CD4-positive, alpha-beta memory T cell (primary cell): ENCODE measurements around the gene VGLL1. TPM values are rescaled to one million over a fixed set of nuclear protein-coding genes. Genes with fewer than 3 reads are reported as not detected.
A peak's percentile ranks its signal among the peaks of the same experiment; 100 is the strongest.

Experiments
- CTCF ChIA-PET: fragments of 350-600 bp; sonication (Branson Sonifier 250); formaldehyde crosslinking; loops from one replicate; lab custom pipeline; 2021; ENCODE audit warnings: inconsistent platforms; ENCODE audit not compliant: partially characterized antibody; lab: Charles Lee
- POLR2A ChIA-PET: fragments of 350-600 bp; sonication (Branson Sonifier 250); formaldehyde crosslinking; loops from one replicate; lab custom pipeline; 2021; ENCODE audit not compliant: partially characterized antibody; lab: Charles Lee
- DNase-seq, 5 donors: peaks; one replicate each; pipeline versions ENCODE4 v3.0.0 to v3.0.0-alpha.2; 2020 to 2022; ENCODE audit warnings: mixed read lengths in 1 of 5
- H3K27ac ChIP-seq: one replicate; pipeline ENCODE4 v1.7.0; 2013; ENCODE audit warnings: low read depth, low read length
- H3K27me3 ChIP-seq: 2 replicates; pipeline ENCODE4 v1.7.0; 2013; ENCODE audit warnings: mild to moderate bottlenecking, low read length, moderate library complexity; ENCODE audit not compliant: insufficient read depth
- H3K36me3 ChIP-seq: 2 replicates; pipeline ENCODE4 v1.7.0; 2013; ENCODE audit warnings: mild to moderate bottlenecking, low read length, moderate library complexity; ENCODE audit not compliant: insufficient read depth
- H3K4me1 ChIP-seq: 2 replicates; pipeline ENCODE4 v1.7.0; 2013; ENCODE audit warnings: mild to moderate bottlenecking, low read length, moderate library complexity; ENCODE audit not compliant: insufficient read depth
- H3K4me3 ChIP-seq, 2 donors: one replicate each; pipeline ENCODE4 v1.7.0; 2013; ENCODE audit warnings: low read length in 2 of 2, mild to moderate bottlenecking in 1 of 2
- H3K9me3 ChIP-seq, 2 donors: one replicate each; pipeline ENCODE4 v1.7.0; 2013; ENCODE audit warnings: low read length in 2 of 2, control low read depth in 1 of 2; ENCODE audit not compliant: control insufficient read depth in 1 of 2
- H3K27ac Mint-ChIP-seq, 7 donors: one replicate each; pipeline ENCODE4 v1.8.0; 2020 to 2021; ENCODE audit warnings: mixed read lengths in 7 of 7, mild to moderate bottlenecking in 6 of 7, inconsistent platforms in 3 of 7, moderate library complexity in 3 of 7
- H3K27me3 Mint-ChIP-seq, 2 donors: one replicate each; pipeline ENCODE4 v1.8.0; 2020 to 2021; ENCODE audit warnings: mixed read lengths in 2 of 2
- H3K36me3 Mint-ChIP-seq, 2 donors: one replicate each; pipeline ENCODE4 v1.8.0; 2020 to 2021; ENCODE audit warnings: mixed read lengths in 2 of 2, inconsistent platforms in 1 of 2, mild to moderate bottlenecking in 1 of 2
- H3K4me1 Mint-ChIP-seq, 4 donors: one replicate each; pipeline ENCODE4 v1.8.0; 2020 to 2021; ENCODE audit warnings: mixed read lengths in 4 of 4, mild to moderate bottlenecking in 1 of 4
- H3K4me3 Mint-ChIP-seq, 8 donors: one replicate each; pipeline ENCODE4 v1.8.0; 2020 to 2021; ENCODE audit warnings: mixed read lengths in 8 of 8, mild to moderate bottlenecking in 7 of 8, moderate library complexity in 6 of 8, inconsistent platforms in 3 of 8
- H3K9me3 Mint-ChIP-seq, 8 donors: one replicate each; pipeline ENCODE4 v1.8.0; 2020 to 2021; ENCODE audit warnings: mixed read lengths in 8 of 8, mild to moderate bottlenecking in 5 of 8, inconsistent platforms in 3 of 8, moderate library complexity in 1 of 8
- intact Hi-C: fragments of 100-400 bp; cut with micrococcal nuclease; formaldehyde crosslinking; loops from one replicate; pipeline ENCODE4 v1.15.1; 2023
- microRNA-seq: library from miRNA; unstranded; fragments of <30 nt; microRNA quantifications from one replicate; pipeline ENCODE4 v1.2.0, GENCODE V29; 2021; ENCODE audit warnings: borderline replicate concordance, borderline number of aligned reads, borderline microRNAs expressed, mixed read lengths
- polyA plus RNA-seq, 2 donors: library from polyadenylated mRNA; unstranded; fragments of 300-500 nt; fragmentation: Illumina TruSeq; gene quantifications; one replicate each; pipeline ENCODE4 v1.2.3, GENCODE V29; 2021
- total RNA-seq, 2 experiments: library from RNA; stranded (reverse); gene quantifications; one replicate each; pipeline ENCODE4 v1.2.3, GENCODE V29; 2021

Gene VGLL1
- total and polyA plus RNA-seq, 4 experiments from 2014 or later: not detected

DNA sequence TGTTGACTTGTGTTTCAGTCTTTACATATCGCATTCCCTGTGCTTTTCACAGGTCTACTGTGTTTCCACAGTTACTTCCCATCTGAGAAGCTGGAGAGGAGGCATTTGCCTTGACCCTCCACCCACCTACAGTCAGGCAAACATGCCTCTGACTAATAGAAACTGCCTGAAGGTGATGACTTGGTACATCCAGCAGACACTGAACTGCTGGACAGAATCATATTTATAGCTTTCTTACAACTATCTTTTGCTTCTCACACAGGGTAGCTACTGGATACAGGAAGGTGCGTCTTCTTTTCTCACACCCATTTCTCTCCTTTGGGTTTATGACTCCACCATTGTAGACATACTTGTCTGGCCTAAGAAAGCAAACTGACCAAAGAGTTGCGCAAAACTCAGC lies 58.0 kb downstream of the VGLL1 start:
- POLR2A ChIA-PET: interaction anchor here (1.1 to 1.7 kb wide), 3 partner anchors 9 to 68 kb away, joined by 4 to 5 read pairs (median 4); no protein-coding TSS in a partner anchor
- Mint-ChIP-seq H3K27me3 (no peaks in the 10 kb centered on the region), H3K36me3 (no peaks in the 10 kb centered on the region), H3K4me3 (peak overlapping the region in 2 of 8 donors; percentile 15), H3K9me3 (no peaks in the 10 kb centered on the region), H3K27ac (peak overlapping the region; percentile 69 to 92 (median 79)), H3K4me1 (peaks cover 31 to 64% (median 46%) of the 10 kb centered on the region in 4 donors)
- Histone ChIP-seq H3K4me3 (no peak overlapping the region), H3K4me1 (peaks cover 55% of the 10 kb centered on the region), H3K36me3 (no peaks in the 10 kb centered on the region), H3K27ac (peak overlapping the region; percentile 9), H3K9me3 (no peaks in the 10 kb centered on the region), H3K27me3 (no peaks in the 10 kb centered on the region)
- DNase-seq: no peak
- intact Hi-C loops: no loop called here
- CTCF ChIA-PET: interaction anchor here (2.5 kb wide), 1 partner anchor 18 kb away, joined by 10 read pairs; no protein-coding TSS in a partner anchor

DNA sequence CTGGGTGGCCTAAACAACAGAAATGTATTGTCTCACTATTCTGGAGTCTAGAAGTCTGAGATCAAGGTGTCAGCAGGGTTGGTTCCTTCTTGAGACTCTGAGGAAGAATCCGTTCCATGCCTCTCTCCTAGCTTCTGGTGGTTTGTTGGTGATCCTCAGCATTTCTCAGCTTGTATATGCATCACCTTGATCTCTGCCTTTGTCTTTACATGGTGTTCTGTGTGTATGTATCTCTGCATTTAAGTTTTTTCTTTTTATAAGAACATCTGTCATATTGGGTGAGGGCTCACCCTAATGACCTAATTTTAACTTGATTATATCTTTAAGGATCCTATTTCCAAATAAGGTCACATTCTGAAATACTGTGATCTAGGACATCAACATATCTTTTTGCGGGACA lies 65.3 kb downstream of the VGLL1 start:
- CTCF ChIA-PET: interaction anchor here (1.0 to 2.3 kb wide), 3 partner anchors 12 to 17 kb away, joined by 3 to 9 read pairs (median 5); no protein-coding TSS in a partner anchor

DNA sequence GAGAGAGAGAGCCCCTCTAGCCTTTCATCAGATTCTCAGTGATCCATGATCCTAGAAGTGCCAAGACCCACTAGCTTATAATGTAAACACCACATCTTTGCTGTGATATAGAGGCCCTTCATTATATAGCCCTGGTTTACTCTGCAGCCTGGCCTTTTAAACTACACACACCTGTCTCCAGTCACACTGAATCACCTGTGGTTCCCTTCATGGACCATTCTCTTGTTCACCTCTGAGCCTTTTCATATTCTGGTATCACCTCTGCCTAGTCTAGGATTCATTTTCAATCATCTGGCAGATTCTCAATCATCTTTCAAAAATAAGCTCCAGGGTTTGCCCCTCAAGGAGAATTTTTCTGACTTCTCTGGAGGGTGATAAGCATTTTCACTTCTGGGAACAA lies 65.9 kb downstream of the VGLL1 start:
- Mint-ChIP-seq H3K36me3 (no peaks in the 10 kb centered on the region), H3K9me3 (peaks cover 0 to 2% (median 0%) of the 10 kb centered on the region in 8 donors), H3K27me3 (no peaks in the 10 kb centered on the region), H3K4me3 (peak overlapping the region; percentile 34 to 87 (median 72)), H3K27ac (peak overlapping the region; percentile 70 to 94 (median 92)), H3K4me1 (peaks cover 24 to 55% (median 40%) of the 10 kb centered on the region in 4 donors)
- CTCF ChIA-PET: interaction anchor here (1.3 to 2.3 kb wide), 3 partner anchors 11 to 21 kb away, joined by 5 to 9 read pairs (median 5); no protein-coding TSS in a partner anchor
- peak in 1 of 5 donors; percentile 11 for DNase-seq
- Histone ChIP-seq H3K36me3 (no peaks in the 10 kb centered on the region), H3K9me3 (no peaks in the 10 kb centered on the region), H3K4me3 (no peak overlapping the region), H3K27me3 (no peaks in the 10 kb centered on the region), H3K4me1 (peaks cover 47% of the 10 kb centered on the region), H3K27ac (peak overlapping the region; percentile 40)
- intact Hi-C loops: no loop called here
- POLR2A ChIA-PET: interaction anchor here (0.5 to 3.2 kb wide), 14 partner anchors 10 to 614 kb away, joined by 3 to 26 read pairs (median 4); no protein-coding TSS in a partner anchor

More for the DNA sequence above, 65.3 kb downstream of the VGLL1 start:
- no peaks in the 10 kb centered on the region for H3K27me3 Mint-ChIP-seq
- peak overlapping the region; percentile 63 to 94 (median 91) for H3K27ac Mint-ChIP-seq
- Histone ChIP-seq H3K27me3 (no peaks in the 10 kb centered on the region), H3K9me3 (no peaks in the 10 kb centered on the region), H3K4me3 (no peak overlapping the region), H3K4me1 (peaks cover 47% of the 10 kb centered on the region), H3K27ac (peak overlapping the region; percentile 31), H3K36me3 (no peaks in the 10 kb centered on the region)
- no peaks in the 10 kb centered on the region for H3K36me3 Mint-ChIP-seq
- H3K4me3 Mint-ChIP-seq: peak overlapping the region; percentile 11 to 84 (median 64)
- intact Hi-C loops: no loop called here
- H3K9me3 Mint-ChIP-seq: peaks cover 0 to 2% (median 0%) of the 10 kb centered on the region in 8 donors
- peaks cover 24 to 52% (median 39%) of the 10 kb centered on the region in 4 donors for H3K4me1 Mint-ChIP-seq
- peak in 2 of 5 donors; percentile 24 to 29 for DNase-seq
- POLR2A ChIA-PET: interaction anchor here (1.0 to 3.2 kb wide), 7 partner anchors 9 to 65 kb away, joined by 3 to 26 read pairs (median 7); no protein-coding TSS in a partner anchor

DNA sequence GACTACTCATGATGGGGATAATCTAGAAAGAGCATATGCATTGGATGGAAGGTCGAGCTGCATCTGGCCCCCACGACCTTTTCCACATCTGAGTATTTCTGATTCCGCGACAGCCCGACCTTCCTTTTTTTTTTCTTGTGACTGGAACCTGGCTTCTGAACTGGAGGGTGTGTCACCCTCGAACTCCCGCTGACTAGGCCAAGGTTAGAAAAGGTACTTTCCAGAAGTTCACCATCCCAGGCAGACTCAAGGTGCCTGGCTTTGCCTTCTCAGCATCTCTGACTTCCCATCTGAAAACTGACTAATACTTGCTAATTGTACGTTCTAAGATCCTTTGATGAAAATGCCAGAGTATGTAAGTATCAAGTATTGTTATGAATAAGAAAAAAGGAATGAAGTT lies 66.6 kb downstream of the VGLL1 start:
- intact Hi-C loops: no loop called here
- H3K4me3 Mint-ChIP-seq: peak overlapping the region; percentile 54 to 87 (median 68)
- H3K36me3 Mint-ChIP-seq: no peaks in the 10 kb centered on the region
- peak overlapping the region; percentile 81 to 94 (median 92) for H3K27ac Mint-ChIP-seq
- H3K9me3 Mint-ChIP-seq: peaks cover 0 to 2% (median 0%) of the 10 kb centered on the region in 8 donors
- POLR2A ChIA-PET: interaction anchor here (0.6 to 3.2 kb wide), 18 partner anchors 9 to 613 kb away, joined by 3 to 26 read pairs (median 4); no protein-coding TSS in a partner anchor
- Histone ChIP-seq H3K36me3 (no peaks in the 10 kb centered on the region), H3K27ac (peak overlapping the region; percentile 40), H3K27me3 (no peaks in the 10 kb centered on the region), H3K4me3 (no peak overlapping the region), H3K9me3 (no peaks in the 10 kb centered on the region), H3K4me1 (peaks cover 54% of the 10 kb centered on the region)
- peaks cover 30 to 62% (median 46%) of the 10 kb centered on the region in 4 donors for H3K4me1 Mint-ChIP-seq
- H3K27me3 Mint-ChIP-seq: no peaks in the 10 kb centered on the region
- CTCF ChIA-PET: interaction anchor here (0.8 to 2.3 kb wide), 5 partner anchors 10 to 22 kb away, joined by 3 to 9 read pairs (median 5); no protein-coding TSS in a partner anchor
- DNase-seq: peak in 2 of 5 donors; percentile 50 to 68

DNA sequence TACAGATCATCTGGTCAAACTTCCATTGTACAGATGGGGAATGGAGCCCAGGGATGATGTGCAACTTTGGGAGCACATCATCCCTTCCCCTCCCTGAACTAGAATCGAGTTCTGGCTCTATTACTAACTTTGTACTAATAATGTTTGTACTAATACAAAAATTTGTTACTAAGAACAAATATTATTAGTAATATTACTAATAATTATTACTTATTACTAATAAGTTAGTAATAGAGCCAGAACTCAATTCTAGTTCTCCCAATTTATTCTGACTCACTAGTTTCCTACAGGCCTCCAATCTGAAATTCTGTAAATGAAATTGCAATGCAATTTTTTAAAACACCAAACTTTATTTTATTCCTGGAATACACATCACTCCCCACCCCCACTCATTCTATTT lies 68.0 kb downstream of the VGLL1 start:
- no peak overlapping the region for H3K4me3 ChIP-seq
- H3K27ac Mint-ChIP-seq: peak overlapping the region in 3 of 7 donors; percentile 24 to 83 (median 57)
- peaks cover 66% of the 10 kb centered on the region for H3K4me1 ChIP-seq
- no peaks in the 10 kb centered on the region for H3K27me3 Mint-ChIP-seq
- intact Hi-C loops: no loop called here
- H3K4me3 Mint-ChIP-seq: peak overlapping the region in 1 of 8 donors; percentile 23
- H3K9me3 Mint-ChIP-seq: peaks cover 0 to 2% (median 0%) of the 10 kb centered on the region in 8 donors
- H3K9me3 ChIP-seq: no peaks in the 10 kb centered on the region
- no peaks in the 10 kb centered on the region for H3K27me3 ChIP-seq
- H3K36me3 ChIP-seq: no peaks in the 10 kb centered on the region
- H3K27ac ChIP-seq: no peak overlapping the region
- H3K36me3 Mint-ChIP-seq: no peaks in the 10 kb centered on the region
- H3K4me1 Mint-ChIP-seq: peaks cover 32 to 68% (median 50%) of the 10 kb centered on the region in 4 donors
- ChIA-PET POLR2A (interaction anchor here (1.0 to 2.9 kb wide), 4 partner anchors 8 to 95 kb away, joined by 3 to 7 read pairs (median 4); no protein-coding TSS in a partner anchor), CTCF (interaction anchor here (1.3 to 1.5 kb wide), 2 partner anchors 95 to 97 kb away, joined by 3 read pairs; no protein-coding TSS in a partner anchor)
- DNase-seq: no peak

Small RNA genes lying within 50 kb of the gene (microRNA-seq; reads per million reads assigned to microRNA genes)
- not detected for gene MIR934

Other genes starting within 250 kb of the VGLL1 start
- not detected for gene ADGRG4, start 231.3 kb upstream of the VGLL1 start, total RNA-seq
- gene ADGRG4, start 231.3 kb upstream of the VGLL1 start, polyA plus RNA-seq: not detected
- gene BRS3, start 44.3 kb upstream of the VGLL1 start, total RNA-seq: not detected
- gene BRS3, start 44.3 kb upstream of the VGLL1 start, polyA plus RNA-seq: not detected
- gene HTATSF1, start 34.6 kb upstream of the VGLL1 start, total RNA-seq: 10 to 100 TPM; 31.6 to 34.7 TPM
- gene HTATSF1, start 34.6 kb upstream of the VGLL1 start, polyA plus RNA-seq: 10 to 100 TPM; 70.4 to 82.1 TPM
- 10 to 100 TPM; 68.4 to 75.0 TPM for gene CD40LG, start 115.9 kb downstream of the VGLL1 start, total RNA-seq
- gene CD40LG, start 115.9 kb downstream of the VGLL1 start, polyA plus RNA-seq: 100 to 1,000 TPM; 109 to 137 TPM
- 10 to 100 TPM; 81.3 to 83.4 TPM for gene ARHGEF6, start 248.7 kb downstream of the VGLL1 start, total RNA-seq
- 10 to 100 TPM; 77.7 to 86.1 TPM for gene ARHGEF6, start 248.7 kb downstream of the VGLL1 start, polyA plus RNA-seq